HL-60 (cell line): Measurements from ENCODE around the gene CPNE4.

ENCODE experiments used
- CTCF ChIP-seq: IDR thresholded peaks from one replicate; pipeline ENCODE4 v1.5.1; 2011; ENCODE audit warnings: low read length, control low read depth, inconsistent platforms; ENCODE audit not compliant: insufficient read depth
- GABPA ChIP-seq: IDR thresholded peaks from 2 replicates; pipeline ENCODE4 v1.6.1; 2012; ENCODE audit warnings: low read depth
- POLR2AphosphoS5 ChIP-seq: IDR thresholded peaks from 2 replicates; pipeline ENCODE4 v1.6.1; 2012; ENCODE audit warnings: low read depth
- REST ChIP-seq: IDR thresholded peaks from 2 replicates; pipeline ENCODE4 v1.6.1; 2012; ENCODE audit warnings: low read depth; ENCODE audit not compliant: insufficient replicate concordance

- TF ChIP-seq CTCF = no peak
- no peak for TF ChIP-seq POLR2AphosphoS5
- TF ChIP-seq REST = no peak
- TF ChIP-seq GABPA = no peak
These were observed 33.8 kb downstream of the CPNE4 start for GRCh38 chr3:132001036-132001435.
